Astrocyte (in vitro differentiated cells and primary cell): ENCODE results near the gene SSH2. TPM values are rescaled to one million over a fixed set of nuclear protein-coding genes. Genes with fewer than 3 reads are reported as not detected.

Experiments
- DNase-seq: peaks from one replicate; pipeline ENCODE4 v3.0.0-alpha.2; 2010; ENCODE audit warnings: low read depth
- FAIRE-seq: peaks from 2 replicates; lab custom pipeline; 2011; peaks lifted over from hg19 to GRCh38; lab: Jason Lieb, UNC
- H2AFZ ChIP-seq: 2 replicates; pipeline ENCODE4 v1.6.0; 2012; ENCODE audit warnings: low read depth, low read length, inconsistent platforms
- H3K27ac ChIP-seq: 2 replicates; pipeline ENCODE4 v1.5.1; 2011; ENCODE audit warnings: low read depth, low read length, inconsistent platforms
- H3K27me3 ChIP-seq: 2 replicates; pipeline ENCODE4 v1.6.0; 2011; ENCODE audit warnings: low read length, inconsistent platforms; ENCODE audit not compliant: insufficient read depth
- H3K36me3 ChIP-seq: 2 replicates; pipeline ENCODE4 v1.5.1; 2011; ENCODE audit warnings: low read length, inconsistent platforms; ENCODE audit not compliant: insufficient read depth
- H3K4me1 ChIP-seq: 2 replicates; pipeline ENCODE4 v1.5.1; 2011; ENCODE audit warnings: low read length, inconsistent platforms; ENCODE audit not compliant: insufficient read depth
- H3K4me2 ChIP-seq: 2 replicates; pipeline ENCODE4 v1.6.0; 2012; ENCODE audit warnings: low read length, inconsistent platforms
- H3K4me3 ChIP-seq: 2 replicates; pipeline ENCODE4 v1.5.1; 2011; ENCODE audit warnings: low read depth, mild to moderate bottlenecking, low read length, inconsistent platforms; ENCODE audit not compliant: insufficient read depth
- H3K79me2 ChIP-seq: 2 replicates; pipeline ENCODE4 v1.6.0; 2012; ENCODE audit warnings: mild to moderate bottlenecking, low read length, inconsistent platforms; ENCODE audit not compliant: insufficient read depth
- H3K9ac ChIP-seq: 2 replicates; pipeline ENCODE4 v1.6.0; 2012; ENCODE audit warnings: mild to moderate bottlenecking, low read length, inconsistent platforms
- H3K9me3 ChIP-seq: 2 replicates; pipeline ENCODE4 v1.5.1; 2012; ENCODE audit warnings: low read depth, mild to moderate bottlenecking, low read length, inconsistent platforms; ENCODE audit not compliant: insufficient read depth
- H4K20me1 ChIP-seq: 2 replicates; pipeline ENCODE4 v1.6.0; 2012; ENCODE audit warnings: low read length, inconsistent platforms; ENCODE audit not compliant: insufficient read depth
- H3K27ac Mint-ChIP-seq: one replicate; pipeline ENCODE4 v1.8.0; 2021; ENCODE audit warnings: mild to moderate bottlenecking, mixed read lengths; ENCODE audit not compliant: unreplicated experiment
- H3K27me3 Mint-ChIP-seq: one replicate; pipeline ENCODE4 v1.8.0; 2021; ENCODE audit warnings: low read depth, mixed read lengths; ENCODE audit not compliant: unreplicated experiment
- H3K36me3 Mint-ChIP-seq: one replicate; pipeline ENCODE4 v1.8.0; 2021; ENCODE audit warnings: low read depth, mixed read lengths; ENCODE audit not compliant: unreplicated experiment
- H3K4me1 Mint-ChIP-seq: one replicate; pipeline ENCODE4 v1.8.0; 2021; ENCODE audit warnings: low read depth, mixed read lengths; ENCODE audit not compliant: unreplicated experiment
- H3K4me3 Mint-ChIP-seq: one replicate; pipeline ENCODE4 v1.8.0; 2021; ENCODE audit warnings: mild to moderate bottlenecking, moderate library complexity, mixed read lengths; ENCODE audit not compliant: unreplicated experiment
- H3K9me3 Mint-ChIP-seq: one replicate; pipeline ENCODE4 v1.8.0; 2021; ENCODE audit warnings: mild to moderate bottlenecking, mixed read lengths; ENCODE audit not compliant: unreplicated experiment
- CTCF ChIP-seq: IDR thresholded peaks from 2 replicates; pipeline ENCODE4 v1.5.1; 2011; ENCODE audit warnings: low read depth, mild to moderate bottlenecking, inconsistent platforms, low read length, moderate library complexity; ENCODE audit not compliant: insufficient read depth
- EZH2 ChIP-seq: IDR thresholded peaks from 2 replicates; pipeline ENCODE4 v1.6.1; 2012; ENCODE audit warnings: mild to moderate bottlenecking, low read length, inconsistent platforms; ENCODE audit not compliant: insufficient read depth
- total RNA-seq: library from RNA; stranded (reverse); gene quantifications from 2 replicates; pipeline ENCODE4 v1.2.1, GENCODE V29; 2021

Gene SSH2
- total RNA-seq, 1 donor from 2014 or later = 31.1 TPM

GRCh38 chr17:29597361-29598172 lies 332.5 kb downstream of the SSH2 start:
- H3K27ac ChIP-seq = no peak overlapping the region

GRCh38 chr17:29596811-29597210 lies 333.2 kb downstream of the SSH2 start:
- Histone ChIP-seq H3K79me2 (peaks cover 6% of the 10 kb centered on the region), H3K9me3 (no peaks in the 10 kb centered on the region), H3K36me3 (no peaks in the 10 kb centered on the region), H3K4me3 (no peak overlapping the region), H3K9ac (no peak overlapping the region), H2AFZ (no peak overlapping the region), H3K4me1 (peaks cover 22% of the 10 kb centered on the region), H3K4me2 (no peak overlapping the region), H3K27me3 (peaks cover 12% of the 10 kb centered on the region), H4K20me1 (peaks cover 53% of the 10 kb centered on the region), H3K27ac (no peak overlapping the region)
- FAIRE-seq (no peak), DNase-seq (no peak)
- Mint-ChIP-seq H3K4me3 (no peak overlapping the region), H3K36me3 (no peaks in the 10 kb centered on the region), H3K27me3 (no peaks in the 10 kb centered on the region), H3K9me3 (no peaks in the 10 kb centered on the region), H3K27ac (no peak overlapping the region), H3K4me1 (peaks cover 8% of the 10 kb centered on the region)
- TF ChIP-seq EZH2 = no peak
- TF ChIP-seq CTCF = no peak

More at GRCh38 chr17:29597361-29598172, 332.5 kb downstream of the SSH2 start:
- peaks cover 5% of the 10 kb centered on the region for H3K4me1 Mint-ChIP-seq
- no peak overlapping the region for H3K27ac Mint-ChIP-seq
- H3K36me3 Mint-ChIP-seq = no peaks in the 10 kb centered on the region
- no peaks in the 10 kb centered on the region for H3K36me3 ChIP-seq
- TF ChIP-seq CTCF (no peak), EZH2 (no peak)
- H3K4me3 ChIP-seq = no peak overlapping the region
- H3K4me1 ChIP-seq = peaks cover 15% of the 10 kb centered on the region
- no peaks in the 10 kb centered on the region for H3K9me3 Mint-ChIP-seq
- H3K27me3 Mint-ChIP-seq = no peaks in the 10 kb centered on the region
- peaks cover 12% of the 10 kb centered on the region for H3K27me3 ChIP-seq
- H3K9me3 ChIP-seq = no peaks in the 10 kb centered on the region
- no peak overlapping the region for H2AFZ ChIP-seq
- no peak overlapping the region for H3K4me2 ChIP-seq
- DNase-seq (no peak), FAIRE-seq (no peak)
- H3K9ac ChIP-seq = no peak overlapping the region
- H4K20me1 ChIP-seq = peaks cover 56% of the 10 kb centered on the region
- no peak overlapping the region for H3K4me3 Mint-ChIP-seq
- peaks cover 6% of the 10 kb centered on the region for H3K79me2 ChIP-seq
